Vagina (tissue), 2 donors: ENCODE data around the gene KHDRBS1. TPM values are rescaled to one million over a fixed set of nuclear protein-coding genes. Genes with fewer than 3 reads are reported as not detected.
"Not testable (repeated sequence)": the region's sequence is repeated elsewhere in the genome, so short reads cannot be mapped to it uniquely, and the experiment has no call there.

Experiments used
- DNase-seq, 2 donors: peaks; one replicate each; pipeline ENCODE4 v3.0.0-alpha.2; 2017; ENCODE audit errors: extremely low spot score in 2 of 2
- H3K27ac ChIP-seq: fragments of 200-600 bp; sonication (generic); one replicate; pipeline ENCODE4 v1.5.1; 2019
- H3K27me3 ChIP-seq: fragments of 200-600 bp; sonication (generic); one replicate; pipeline ENCODE4 v1.5.1; 2019
- H3K36me3 ChIP-seq, 2 donors: fragments of 200-600 bp; sonication (generic); one replicate each; pipeline ENCODE4 v1.5.1; 2017 to 2019
- H3K4me1 ChIP-seq: fragments of 200-600 bp; sonication (generic); one replicate; pipeline ENCODE4 v1.5.1; 2019
- H3K4me3 ChIP-seq, 2 donors: fragments of 200-600 bp; sonication (generic); 1 replicate in 1 of 2; 2 replicates in 1 of 2; pipeline ENCODE4 v1.5.1; 2016 to 2019
- H3K9me3 ChIP-seq: fragments of 200-600 bp; sonication (generic); one replicate; pipeline ENCODE4 v1.5.1; 2019
- POLR2A ChIP-seq, 2 donors: fragments of 450-650 bp; IDR thresholded peaks; one replicate each; pipeline ENCODE4 v1.6.1; 2017; ENCODE audit warnings: antibody characterized with exemption in 2 of 2, mild to moderate bottlenecking in 2 of 2, moderate library complexity in 2 of 2
- POLR2AphosphoS5 ChIP-seq, 2 donors: sonication (generic); formaldehyde crosslinking; IDR thresholded peaks; one replicate each; pipeline ENCODE4 v1.9.0; 2017; ENCODE audit warnings: antibody characterized with exemption in 2 of 2, mild to moderate bottlenecking in 2 of 2, low read depth in 1 of 2; ENCODE audit not compliant: insufficient read depth in 1 of 2
- intact Hi-C: fragments of 100-400 bp; cut with DNase I; formaldehyde crosslinking; loops from one replicate; pipeline ENCODE4 v1.15.1; 2023
- total RNA-seq: library from RNA; depleted of rRNA; stranded (reverse); fragments of >200 nt; gene quantifications from one replicate; pipeline ENCODE4 v1.2.3, GENCODE V29; 2016
- TF ChIP-seq, protein P1 (sequence below), 3 experiments: fragments of 450-650 bp in 2 of 3; fragments of 200-600 bp in 1 of 3; sonication (generic) in 1 of 3; IDR thresholded peaks; one replicate each; pipeline ENCODE4 v1.5.1; 2017 to 2019; ENCODE audit warnings: antibody characterized with exemption in 3 of 3, mild to moderate bottlenecking in 2 of 3, moderate library complexity in 2 of 3

KHDRBS1 gene
- total RNA-seq, 1 donor from 2014 or later = 104 TPM

- no peak overlapping the region for H3K27ac ChIP-seq
- TF ChIP-seq POLR2A (IDR thresholded peaks at IDR 0.05) = no peak
- TF ChIP-seq POLR2AphosphoS5 (IDR thresholded peaks at IDR 0.05; ENCODE audit: insufficient read depth in 1 of 2, low read depth in 1 of 2) = no peak
- TF ChIP-seq, protein P1, sequence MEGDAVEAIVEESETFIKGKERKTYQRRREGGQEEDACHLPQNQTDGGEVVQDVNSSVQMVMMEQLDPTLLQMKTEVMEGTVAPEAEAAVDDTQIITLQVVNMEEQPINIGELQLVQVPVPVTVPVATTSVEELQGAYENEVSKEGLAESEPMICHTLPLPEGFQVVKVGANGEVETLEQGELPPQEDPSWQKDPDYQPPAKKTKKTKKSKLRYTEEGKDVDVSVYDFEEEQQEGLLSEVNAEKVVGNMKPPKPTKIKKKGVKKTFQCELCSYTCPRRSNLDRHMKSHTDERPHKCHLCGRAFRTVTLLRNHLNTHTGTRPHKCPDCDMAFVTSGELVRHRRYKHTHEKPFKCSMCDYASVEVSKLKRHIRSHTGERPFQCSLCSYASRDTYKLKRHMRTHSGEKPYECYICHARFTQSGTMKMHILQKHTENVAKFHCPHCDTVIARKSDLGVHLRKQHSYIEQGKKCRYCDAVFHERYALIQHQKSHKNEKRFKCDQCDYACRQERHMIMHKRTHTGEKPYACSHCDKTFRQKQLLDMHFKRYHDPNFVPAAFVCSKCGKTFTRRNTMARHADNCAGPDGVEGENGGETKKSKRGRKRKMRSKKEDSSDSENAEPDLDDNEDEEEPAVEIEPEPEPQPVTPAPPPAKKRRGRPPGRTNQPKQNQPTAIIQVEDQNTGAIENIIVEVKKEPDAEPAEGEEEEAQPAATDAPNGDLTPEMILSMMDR (IDR thresholded peaks at IDR 0.05) = no peak
- no peak overlapping the region for H3K4me3 ChIP-seq
- intact Hi-C loops = loop anchor here (10.0 kb wide), 2 partner anchors 86 to 276 kb away; no protein-coding TSS in a partner anchor
- DNase-seq = no peak
- no peaks in the 10 kb centered on the region for H3K27me3 ChIP-seq
- H3K4me1 ChIP-seq = peaks cover 16% of the 10 kb centered on the region
- H3K36me3 ChIP-seq = peaks cover 0 to 35% of the 10 kb centered on the region in 2 donors
- no peaks in the 10 kb centered on the region for H3K9me3 ChIP-seq
These were observed 47.2 kb downstream of the KHDRBS1 start for GRCh38 chr1:32060914-32061313.

GRCh38 chr1:32062867-32063230 lies 49.2 kb downstream of the KHDRBS1 start:
- Histone ChIP-seq H3K27me3 (no peaks in the 10 kb centered on the region), H3K4me1 (peaks cover 28% of the 10 kb centered on the region), H3K36me3 (peaks cover 0 to 28% of the 10 kb centered on the region in 2 donors), H3K4me3 (no peak overlapping the region), H3K9me3 (no peaks in the 10 kb centered on the region), H3K27ac (peak overlapping the region; percentile 69)
- no peak for DNase-seq
- TF ChIP-seq POLR2AphosphoS5 (IDR thresholded peaks at IDR 0.05; ENCODE audit: insufficient read depth in 1 of 2, low read depth in 1 of 2) (no peak), POLR2A (IDR thresholded peaks at IDR 0.05) (no peak)
- TF ChIP-seq, protein P1 (IDR thresholded peaks at IDR 0.05) = no peak
- intact Hi-C loops = loop anchor here (10.0 kb wide), 2 partner anchors 88 to 278 kb away; no protein-coding TSS in a partner anchor

GRCh38 chr1:32063261-32063681 lies 49.6 kb downstream of the KHDRBS1 start:
- TF ChIP-seq POLR2AphosphoS5 (IDR thresholded peaks at IDR 0.05; ENCODE audit: insufficient read depth in 1 of 2, low read depth in 1 of 2) (peak in 1 of 2 donors; percentile 54), POLR2A (IDR thresholded peaks at IDR 0.05) (no peak)
- TF ChIP-seq, protein P1 (IDR thresholded peaks at IDR 0.05) = peak in 2 of 3 experiments; percentile 63 to 67
- Histone ChIP-seq H3K27me3 (no peaks in the 10 kb centered on the region), H3K9me3 (no peaks in the 10 kb centered on the region), H3K4me1 (peaks cover 28% of the 10 kb centered on the region), H3K4me3 (no peak overlapping the region), H3K36me3 (peaks cover 0 to 25% of the 10 kb centered on the region in 2 donors), H3K27ac (peak overlapping the region; percentile 69)
- intact Hi-C loops = loop anchor here (10.0 kb wide), 2 partner anchors 88 to 278 kb away; no protein-coding TSS in a partner anchor
- no peak for DNase-seq

DNA sequence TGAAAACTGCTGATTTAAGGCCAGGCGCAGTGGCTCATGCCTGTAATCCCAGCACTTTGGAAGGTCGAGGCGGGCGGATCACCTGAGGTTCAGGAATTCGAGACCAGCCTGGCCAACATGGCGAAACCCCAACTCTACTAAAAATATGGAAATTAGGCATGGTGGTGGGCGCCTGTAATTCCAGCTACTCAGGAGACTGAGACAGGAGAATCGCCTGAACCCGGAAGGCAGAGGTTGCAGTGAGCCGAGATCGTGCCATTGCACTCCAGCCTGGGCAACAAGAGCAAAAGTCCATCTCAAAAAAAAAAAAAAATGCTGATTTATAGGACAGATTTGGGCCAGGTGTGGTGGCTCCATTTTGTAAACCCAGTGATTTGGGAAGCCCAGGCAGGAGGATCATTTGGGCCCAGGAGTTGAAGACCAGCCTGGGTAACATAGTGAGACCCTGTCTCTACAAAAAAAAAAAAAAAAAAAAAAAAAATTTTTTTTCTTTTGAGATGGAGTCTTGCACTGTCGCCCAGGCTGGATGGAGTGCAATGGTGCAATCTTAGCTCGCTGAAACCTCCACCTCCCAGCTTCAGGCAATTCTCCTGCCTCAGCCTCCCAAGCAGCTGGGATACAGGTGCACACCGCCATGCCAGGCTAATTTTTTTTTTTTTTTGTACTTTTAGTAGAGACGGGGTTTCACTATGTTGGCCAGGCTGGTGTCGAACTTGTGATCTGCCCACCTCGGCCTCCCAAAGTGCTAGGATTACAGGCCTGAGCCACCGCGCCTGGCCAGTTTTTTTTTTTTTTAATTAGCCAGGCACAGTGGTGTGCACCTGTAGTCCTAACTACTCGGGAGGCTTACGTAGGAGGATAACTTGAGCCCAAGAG lies 52.2 kb downstream of the KHDRBS1 start:
- DNase-seq, H3K27me3 ChIP-seq, H3K27ac ChIP-seq, H3K36me3 ChIP-seq, H3K9me3 ChIP-seq, H3K4me3 ChIP-seq: not testable (repeated sequence)
- H3K4me1 ChIP-seq = peaks cover 28% of the 10 kb centered on the region
- intact Hi-C loops = loop anchor here (10.0 kb wide), 2 partner anchors 91 to 281 kb away; no protein-coding TSS in a partner anchor

- H3K27me3 ChIP-seq = no peaks in the 10 kb centered on the region
- H3K36me3 ChIP-seq = peaks cover 0 to under 1% of the 10 kb centered on the region in 2 donors
- intact Hi-C loops = loop anchor here (10.0 kb wide), 2 partner anchors 92 to 282 kb away; no protein-coding TSS in a partner anchor
- no peak overlapping the region for H3K27ac ChIP-seq
- DNase-seq = no peak
- peaks cover 30% of the 10 kb centered on the region for H3K4me1 ChIP-seq
- H3K4me3 ChIP-seq = no peak overlapping the region
- TF ChIP-seq, protein P1 (IDR thresholded peaks at IDR 0.05) = no peak
- TF ChIP-seq POLR2AphosphoS5 (IDR thresholded peaks at IDR 0.05; ENCODE audit: insufficient read depth in 1 of 2, low read depth in 1 of 2) = peak in 1 of 2 donors; percentile 87
- no peak for TF ChIP-seq POLR2A (IDR thresholded peaks at IDR 0.05)
- H3K9me3 ChIP-seq = no peaks in the 10 kb centered on the region
These were observed 52.8 kb downstream of the KHDRBS1 start for GRCh38 chr1:32066489-32066873.
